A549 (cell line): Measurements from ENCODE around the gene PUM2. TPM values are rescaled to one million over a fixed set of nuclear protein-coding genes. Genes with fewer than 3 reads are reported as not detected.

ENCODE experiments used
- ATAC-seq, 2 experiments: fragments of 200-7000 bp in 1 of 2; fragments of >200 bp in 1 of 2; cut with Nextera tagmentation in 1 of 2; cut with Tn5 transposase in 1 of 2; 3 replicates each; pipeline versions ENCODE4 v1.8.0 to v1.9.1; 2018 to 2020; ENCODE audit warnings: mild to moderate bottlenecking in 1 of 2, moderate library complexity in 1 of 2
- CTCF ChIA-PET: fragments of 300-600 bp; sonication (Branson Sonifier 250); formaldehyde crosslinking; extraction: SDS; loops from one replicate; lab custom pipeline; 2021; ENCODE audit warnings: antibody characterized with exemption, inconsistent platforms; lab: Yijun Ruan, JAX
- POLR2A ChIA-PET: fragments of 350-600 bp; formaldehyde crosslinking; extraction: SDS; loops from one replicate; lab custom pipeline; 2021; ENCODE audit warnings: antibody characterized with exemption, inconsistent platforms; lab: Yijun Ruan, JAX
- DNase-seq, 2 experiments: peaks; one replicate each; pipeline versions ENCODE4 v3.0.0 to v3.0.0-alpha.2; 2011 to 2016; ENCODE audit warnings: low read depth in 1 of 2, low spot score in 1 of 2
- FAIRE-seq: peaks from 2 replicates; lab custom pipeline; 2011; peaks lifted over from hg19 to GRCh38; lab: Jason Lieb, UNC
- H3K27ac ChIP-seq, 2 experiments: fragments of >200 bp; sonication (Bioruptor Twin); formaldehyde crosslinking; 3 replicates each; pipeline ENCODE4 v1.5.1; 2016 to 2017
- H3K4me1 ChIP-seq: fragments of >200 bp; sonication (Bioruptor Twin); formaldehyde crosslinking; 3 replicates; pipeline ENCODE4 v1.6.1; 2016
- H3K4me2 ChIP-seq: fragments of >200 bp; sonication (Bioruptor Twin); formaldehyde crosslinking; 3 replicates; pipeline ENCODE4 v1.6.1; 2016
- H3K4me3 ChIP-seq: fragments of >200 bp; sonication (Bioruptor Twin); formaldehyde crosslinking; 3 replicates; pipeline ENCODE4 v1.5.1; 2016
- H3K9me3 ChIP-seq: fragments of >200 bp; sonication (Bioruptor Twin); formaldehyde crosslinking; 3 replicates; pipeline ENCODE4 v1.6.1; 2016
- BHLHE40 ChIP-seq: IDR thresholded peaks from 2 replicates; pipeline ENCODE4 v1.6.1; 2012; ENCODE audit warnings: low read depth, low read length, inconsistent platforms
- CBX2 ChIP-seq: fragments of 200-600 bp; sonication (generic); IDR thresholded peaks from 2 replicates; pipeline ENCODE4 v1.6.1; 2016; ENCODE audit warnings: low read depth, mild to moderate bottlenecking, borderline replicate concordance
- CHD4 ChIP-seq: fragments of 200-600 bp; sonication (generic); IDR thresholded peaks from 2 replicates; pipeline ENCODE4 v1.6.1; 2016; ENCODE audit warnings: antibody characterized with exemption, mild to moderate bottlenecking, borderline replicate concordance
- E2F6 ChIP-seq: IDR thresholded peaks from 2 replicates; pipeline ENCODE4 v1.6.1; 2012; ENCODE audit warnings: low read depth, borderline replicate concordance
- EHF ChIP-seq: fragments of 250-450 bp; sonication (Bioruptor Pico); IDR thresholded peaks from 2 replicates; pipeline ENCODE4 v1.5.0; 2020; ENCODE audit warnings: mild to moderate bottlenecking
- EHMT2 ChIP-seq: fragments of 200-600 bp; sonication (generic); IDR thresholded peaks from 2 replicates; pipeline ENCODE4 v1.6.1; 2016; ENCODE audit warnings: antibody characterized with exemption, low read depth, mild to moderate bottlenecking, moderate library complexity
- ESRRA ChIP-seq: fragments of 150-350 bp; IDR thresholded peaks from 2 replicates; pipeline ENCODE4 v1.6.1; 2014; ENCODE audit warnings: mild to moderate bottlenecking, low read length, borderline replicate concordance
- GATA3 ChIP-seq: IDR thresholded peaks from 2 replicates; pipeline ENCODE4 v1.6.1; 2012; ENCODE audit warnings: borderline replicate concordance
- HEYL ChIP-seq: fragments of 250-450 bp; sonication (Bioruptor Pico); IDR thresholded peaks from 2 replicates; pipeline ENCODE4 v1.8.0; 2021; ENCODE audit warnings: mild to moderate bottlenecking, moderate library complexity
- HOXB13 ChIP-seq: fragments of 250-450 bp; sonication (Bioruptor Pico); IDR thresholded peaks from 2 replicates; pipeline ENCODE4 v1.5.0; 2020; ENCODE audit warnings: low read depth, mild to moderate bottlenecking, moderate library complexity
- HOXB5 ChIP-seq: fragments of 250-450 bp; sonication (Bioruptor Pico); IDR thresholded peaks from 2 replicates; pipeline ENCODE4 v1.5.0; 2020; ENCODE audit warnings: mild to moderate bottlenecking, moderate library complexity
- JUN ChIP-seq, 2 experiments: fragments of >200 bp; sonication (Bioruptor Twin); formaldehyde crosslinking; IDR thresholded peaks; 2 replicates in 1 of 2; 3 replicates in 1 of 2; pipeline ENCODE4 v1.6.1; 2016 to 2017
- KDM1A ChIP-seq: fragments of 200-600 bp; sonication (generic); IDR thresholded peaks from 2 replicates; pipeline ENCODE4 v1.6.1; 2016; ENCODE audit warnings: low read depth, mild to moderate bottlenecking
- MAZ ChIP-seq: fragments of 150-350 bp; IDR thresholded peaks from 2 replicates; pipeline ENCODE4 v1.6.1; 2014; ENCODE audit warnings: antibody characterized with exemption, low read depth, low read length, borderline replicate concordance
- MYC ChIP-seq: IDR thresholded peaks from 2 replicates; pipeline ENCODE4 v1.6.1; 2012; ENCODE audit warnings: mild to moderate bottlenecking, inconsistent platforms, low read length, improper control_type of control experiment, borderline replicate concordance
- NFE2L2 ChIP-seq: fragments of 150-350 bp; conservative IDR thresholded peaks from 2 replicates; pipeline ENCODE4 v1.6.1; 2014; ENCODE audit warnings: low read length
- NR3C1 ChIP-seq: fragments of >200 bp; sonication (Bioruptor Twin); formaldehyde crosslinking; IDR thresholded peaks from 3 replicates; pipeline ENCODE4 v1.6.1; 2017
- PHF8 ChIP-seq: fragments of 200-600 bp; sonication (generic); IDR thresholded peaks from 2 replicates; pipeline ENCODE4 v1.6.1; 2016; ENCODE audit warnings: low read depth, mild to moderate bottlenecking, antibody characterized with exemption, moderate library complexity, borderline replicate concordance
- RFX5 ChIP-seq: fragments of 450-650 bp; IDR thresholded peaks from 2 replicates; pipeline ENCODE4 v1.7.1; 2014; ENCODE audit warnings: antibody characterized with exemption, mild to moderate bottlenecking, moderate library complexity
- RNF2 ChIP-seq: fragments of 200-600 bp; sonication (generic); IDR thresholded peaks from 2 replicates; pipeline ENCODE4 v1.6.1; 2016; ENCODE audit warnings: low read depth, mild to moderate bottlenecking, antibody characterized with exemption, moderate library complexity, borderline replicate concordance
- TFCP2L1 ChIP-seq: fragments of 250-450 bp; sonication (Bioruptor Pico); IDR thresholded peaks from 2 replicates; pipeline ENCODE4 v1.5.0; 2021; ENCODE audit warnings: mild to moderate bottlenecking
- TP53 ChIP-seq: fragments of 250-450 bp; sonication (Bioruptor Pico); IDR thresholded peaks from 2 replicates; pipeline ENCODE4 v1.5.0; 2021; ENCODE audit warnings: mild to moderate bottlenecking, moderate library complexity
- ZFP36 ChIP-seq: fragments of 450-650 bp; IDR thresholded peaks from 2 replicates; pipeline ENCODE4 v1.6.1; 2014; ENCODE audit warnings: borderline replicate concordance; ENCODE audit not compliant: partially characterized antibody
- ZNF302 ChIP-seq: fragments of 250-450 bp; sonication (Bioruptor Pico); IDR thresholded peaks from 2 replicates; pipeline ENCODE4 v1.9.0; 2021; ENCODE audit warnings: inconsistent platforms, mild to moderate bottlenecking, moderate library complexity
- WGBS: methylation state at CpG from one replicate; pipeline ENCODE4 v1.1.6; 2017; ENCODE audit errors: missing lambda C conversion rate; 5-methylcytosine and 5-hydroxymethylcytosine counted together
- polyA plus RNA-seq, 4 experiments: library from polyadenylated mRNA; depleted of rRNA in 3 of 4; stranded (reverse); fragments of >200 nt; fragmentation: RNase III in 1 of 4; extraction: RNeasy Plus Mini Kit Qiagen cat#74134 plus additional on column Dnase treatment in 1 of 4; gene quantifications; 2 replicates in 3 of 4; 3 replicates in 1 of 4; pipeline ENCODE4 v1.2.3, GENCODE V29; 2011 to 2017
- TF ChIP-seq, protein P1 (sequence below): IDR thresholded peaks from 2 replicates; pipeline ENCODE4 v1.6.1; 2012

PUM2 gene
- polyA plus RNA-seq, 2 of the 4 experiments (the other 2 are of a cell fraction): 44.6 to 94.2 TPM

- ChIA-PET CTCF (interaction anchor here (2.6 kb wide), 1 partner anchor 17 kb away, joined by 13 read pairs; no protein-coding TSS in a partner anchor), POLR2A (no interaction called here)
- no peak for TF ChIP-seq EHMT2
- no peak for TF ChIP-seq ZNF302 (CRISPR knock-in tag)
- TF ChIP-seq HOXB13 (CRISPR knock-in tag): no peak
- no peak for TF ChIP-seq TFCP2L1 (CRISPR knock-in tag)
- TF ChIP-seq E2F6: no peak
- TF ChIP-seq JUN (IDR thresholded peaks at IDR 0.05): no peak
- no peak for TF ChIP-seq TP53 (CRISPR knock-in tag)
- TF ChIP-seq NFE2L2: no peak
- TF ChIP-seq MAZ: no peak
- H3K9me3 ChIP-seq: no peaks in the 10 kb centered on the region
- H3K4me2 ChIP-seq: no peak overlapping the region
- no peak for FAIRE-seq
- peaks cover 13% of the 10 kb centered on the region for H3K4me1 ChIP-seq
- 69% methylated on average over 4 of the region's 4 CpGs for WGBS
- DNase-seq: no peak
- H3K27ac ChIP-seq: no peak overlapping the region
- ATAC-seq: no peak
- no peak overlapping the region for H3K4me3 ChIP-seq
Observed at GRCh38 chr2:20361893-20362292, 11.2 kb upstream of the PUM2 start.

GRCh38 chr2:20359096-20359495, 8.5 kb upstream of the PUM2 start:
- ChIA-PET POLR2A (no interaction called here), CTCF (interaction anchor here (1.4 kb wide), 1 partner anchor 292 kb away, joined by 4 read pairs; the partner anchor contains the start of gene HS1BP3)
- no peaks in the 10 kb centered on the region for H3K9me3 ChIP-seq
- H3K27ac ChIP-seq: no peak overlapping the region
- no peak for TF ChIP-seq RFX5
- no peak for TF ChIP-seq EHMT2
- no peak for TF ChIP-seq NR3C1
- no peak for TF ChIP-seq HOXB5 (CRISPR knock-in tag)
- no peak for TF ChIP-seq EHF
- TF ChIP-seq HEYL (CRISPR knock-in tag): no peak
- TF ChIP-seq KDM1A: no peak
- no peak for TF ChIP-seq CBX2
- no peak for TF ChIP-seq ZFP36
- TF ChIP-seq MYC: no peak
- no peak for TF ChIP-seq TFCP2L1 (CRISPR knock-in tag)
- WGBS: 92% methylated on average over 6 of the region's 6 CpGs
- H3K4me1 ChIP-seq: no peaks in the 10 kb centered on the region
- H3K4me2 ChIP-seq: no peak overlapping the region
- FAIRE-seq (no peak), ATAC-seq (no peak), DNase-seq (no peak)
- no peak overlapping the region for H3K4me3 ChIP-seq

DNA sequence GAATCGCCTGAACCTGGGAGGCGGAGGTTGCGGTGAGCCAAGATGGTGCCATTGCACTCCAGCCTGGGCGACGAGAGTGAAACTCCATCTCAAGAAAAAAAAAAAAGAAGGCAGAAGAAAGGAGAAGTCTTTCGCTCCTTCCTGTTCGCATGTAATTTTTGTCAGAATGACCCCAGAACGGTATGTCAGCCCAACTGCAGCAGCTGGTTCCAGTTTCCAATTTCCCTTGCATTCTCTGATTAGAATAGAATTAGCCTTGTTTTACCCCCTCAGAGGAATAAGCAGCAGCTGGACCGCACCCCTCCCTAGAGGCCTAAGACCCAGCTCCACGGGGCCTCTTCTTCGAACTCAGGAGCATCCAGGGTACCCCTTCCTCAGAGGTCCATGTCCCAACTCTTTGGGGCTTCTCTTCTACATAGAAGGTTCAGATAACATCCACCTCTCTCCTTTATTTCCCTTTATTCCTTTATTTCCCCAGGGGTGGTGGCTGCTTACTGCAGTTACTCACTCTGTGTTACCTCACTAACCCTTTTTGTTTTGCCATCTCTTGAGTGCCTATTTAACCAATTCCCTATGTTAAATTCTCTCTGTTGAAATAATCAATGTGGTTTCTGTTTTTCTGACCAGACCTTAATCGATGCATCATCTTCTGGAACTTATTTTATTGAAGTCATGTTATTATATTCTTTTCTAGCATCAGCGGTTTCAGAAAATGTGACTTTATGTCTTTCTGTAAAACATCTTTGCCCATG, 7.2 kb upstream of the PUM2 start:
- no peak overlapping the region for H3K4me3 ChIP-seq
- TF ChIP-seq KDM1A (no peak), NFE2L2 (no peak), CHD4 (no peak), PHF8 (no peak), EHF (no peak), RNF2 (no peak), BHLHE40 (no peak), ESRRA (no peak), GATA3 (no peak), HEYL (CRISPR knock-in tag) (no peak)
- TF ChIP-seq, protein P1, sequence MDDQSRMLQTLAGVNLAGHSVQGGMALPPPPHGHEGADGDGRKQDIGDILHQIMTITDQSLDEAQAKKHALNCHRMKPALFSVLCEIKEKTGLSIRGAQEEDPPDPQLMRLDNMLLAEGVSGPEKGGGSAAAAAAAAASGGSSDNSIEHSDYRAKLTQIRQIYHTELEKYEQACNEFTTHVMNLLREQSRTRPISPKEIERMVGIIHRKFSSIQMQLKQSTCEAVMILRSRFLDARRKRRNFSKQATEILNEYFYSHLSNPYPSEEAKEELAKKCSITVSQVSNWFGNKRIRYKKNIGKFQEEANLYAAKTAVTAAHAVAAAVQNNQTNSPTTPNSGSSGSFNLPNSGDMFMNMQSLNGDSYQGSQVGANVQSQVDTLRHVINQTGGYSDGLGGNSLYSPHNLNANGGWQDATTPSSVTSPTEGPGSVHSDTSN: no peak
- no peaks in the 10 kb centered on the region for H3K9me3 ChIP-seq
- CTCF ChIA-PET: interaction anchor here (1.9 kb wide), 1 partner anchor 20 kb away, joined by 12 read pairs; no protein-coding TSS in a partner anchor
- H3K4me1 ChIP-seq: no peaks in the 10 kb centered on the region
- H3K4me2 ChIP-seq: no peak overlapping the region
- ATAC-seq (no peak), DNase-seq (no peak), FAIRE-seq (no peak)
- WGBS: 83% methylated on average over 13 of the region's 13 CpGs
- POLR2A ChIA-PET: no interaction called here
- H3K27ac ChIP-seq: no peak overlapping the region
